ENCODE results near the gene IQCB1.
"Not testable (repeated sequence)": the region's sequence is repeated elsewhere in the genome, so short reads cannot be mapped to it uniquely, and the experiment has no call there.

IQCB1 gene

GRCh38 chr3:121834671-121835464, at the start of gene IQCB1, which contains the start of gene EAF2:
Gene IQCB1, minus strand, starts transcription at chr3:121835060. Its CDS starts 6,100 bp downstream, at chr3:121828960.
Gene EAF2, plus strand, starts transcription at chr3:121835209. Its CDS starts 77 bp downstream, at chr3:121835286.
- DNase-seq, result peak; percentile 93

- DNase-seq, result no peak
These were observed 48.6 kb upstream of the IQCB1 start for GRCh38 chr3:121883507-121883906.

GRCh38 chr3:121878411-121878810, 43.6 kb upstream of the IQCB1 start:
- DNase-seq, result no peak

GRCh38 chr3:121871430-121871829, 36.6 kb upstream of the IQCB1 start:
- no peak for DNase-seq

GRCh38 chr3:121870717-121871116, 35.9 kb upstream of the IQCB1 start:
- DNase-seq, result no peak

- DNase-seq, result no peak
These were observed 34.9 kb upstream of the IQCB1 start for GRCh38 chr3:121869736-121870135.

- DNase-seq, result no peak
These were observed 28.9 kb upstream of the IQCB1 start for GRCh38 chr3:121863801-121864200.

GRCh38 chr3:121863247-121863646, 28.4 kb upstream of the IQCB1 start:
- DNase-seq, result not testable (repeated sequence)

- not testable (repeated sequence) for DNase-seq
These were observed 22.9 kb upstream of the IQCB1 start for GRCh38 chr3:121857778-121858177.

- DNase-seq, result no peak
These were observed 20.7 kb upstream of the IQCB1 start for GRCh38 chr3:121855555-121855954.

- DNase-seq, result no peak
These were observed 17.4 kb upstream of the IQCB1 start for GRCh38 chr3:121852256-121852655.

GRCh38 chr3:121844892-121845291, 10.0 kb upstream of the IQCB1 start:
- no peak for DNase-seq

- no peak for DNase-seq
These were observed 5.1 kb upstream of the IQCB1 start for GRCh38 chr3:121839962-121840361.

- DNase-seq, result no peak
These were observed 1.6 kb upstream of the IQCB1 start for GRCh38 chr3:121836481-121836880.

GRCh38 chr3:121836064-121836463, 1.2 kb upstream of the IQCB1 start:
- no peak for DNase-seq

GRCh38 chr3:121835465-121835801, 573 bp upstream of the IQCB1 start:
- no peak for DNase-seq

- no peak for DNase-seq
These were observed 646 bp downstream of the IQCB1 start for GRCh38 chr3:121834157-121834670.

- DNase-seq, result no peak
These were observed 11.9 kb downstream of the IQCB1 start for GRCh38 chr3:121822973-121823372.

GRCh38 chr3:121821421-121822199, 13.2 kb downstream of the IQCB1 start:
- DNase-seq, result no peak

- DNase-seq, result no peak
These were observed 15.6 kb downstream of the IQCB1 start for GRCh38 chr3:121819236-121819635.

- no peak for DNase-seq
These were observed 16.3 kb downstream of the IQCB1 start for GRCh38 chr3:121818578-121818977.

GRCh38 chr3:121817753-121818152, 17.1 kb downstream of the IQCB1 start:
- DNase-seq, result no peak

GRCh38 chr3:121809249-121809648, 25.6 kb downstream of the IQCB1 start:
- no peak for DNase-seq

GRCh38 chr3:121803771-121804320, 31.0 kb downstream of the IQCB1 start:
- DNase-seq, result no peak

Data from activated CD4-positive, alpha-beta T cell treated with anti-CD3 and anti-CD28 coated beads, Interleukin-2, amount 50 U/mL, for 4 hours (primary cell).